CD4-positive, alpha-beta T cell treated with Interleukin-21 for 1 hour (primary cell): ENCODE measurements around the gene VAT1L.

Experiments used
- DNase-seq: peaks from one replicate; pipeline ENCODE4 v3.0.0-alpha.2; 2020

VAT1L gene

DNA sequence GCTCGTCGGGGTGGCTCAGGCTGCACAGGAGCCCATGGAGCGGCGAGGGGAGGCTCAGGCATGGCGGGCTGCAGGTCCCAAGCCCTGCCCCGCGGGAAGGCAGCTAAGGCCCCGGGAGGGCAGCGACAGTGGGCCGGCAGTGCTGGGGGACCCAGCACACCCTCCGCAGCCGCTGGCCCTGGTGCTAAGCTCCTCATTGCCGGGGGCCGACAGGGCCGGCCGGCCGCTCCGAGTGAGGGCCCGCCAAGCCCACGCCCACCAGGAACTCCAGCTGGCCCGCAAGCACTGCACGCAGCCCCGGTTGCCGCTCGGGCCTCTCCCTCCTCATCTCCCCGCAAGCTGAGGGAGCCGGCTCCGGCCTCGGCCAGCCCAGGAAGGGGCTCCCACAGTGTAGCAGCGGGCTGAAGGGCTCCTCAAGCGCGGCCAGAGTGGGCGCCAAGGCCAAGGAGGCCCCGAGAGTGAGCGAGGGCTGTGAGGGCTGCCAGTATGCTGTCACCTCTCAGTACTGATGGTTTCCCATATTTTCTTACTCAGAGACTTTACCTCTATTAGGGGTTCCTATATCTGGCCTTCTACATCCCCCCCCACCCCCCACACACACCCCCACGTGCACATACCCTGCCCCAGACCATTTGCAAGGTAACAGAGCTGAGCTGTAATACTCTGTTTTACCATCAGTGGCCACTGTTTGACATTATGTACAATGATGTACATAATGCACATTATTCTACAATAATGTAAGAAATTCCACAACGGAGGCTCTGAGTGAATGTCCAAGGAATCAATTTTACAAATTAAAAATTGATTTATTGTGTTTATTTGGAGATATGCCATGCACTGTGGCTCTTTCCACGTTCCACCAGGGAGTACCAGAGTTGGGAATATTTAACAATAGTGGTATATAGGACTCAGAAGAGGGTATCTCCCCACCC lies 3.7 kb upstream of the VAT1L start:
- DNase-seq: no peak

- no peak for DNase-seq
Measured at GRCh38 chr16:77785373-77785764, 3.0 kb upstream of the VAT1L start.

GRCh38 chr16:77786186-77786847 lies 2.0 kb upstream of the VAT1L start:
- DNase-seq: no peak

GRCh38 chr16:77787452-77787851 lies 912 bp upstream of the VAT1L start:
- no peak for DNase-seq

- no peak for DNase-seq
Measured at GRCh38 chr16:77789085-77790008, 983 bp downstream of the VAT1L start.

GRCh38 chr16:77790009-77790372 lies 1.6 kb downstream of the VAT1L start:
- no peak for DNase-seq

DNA sequence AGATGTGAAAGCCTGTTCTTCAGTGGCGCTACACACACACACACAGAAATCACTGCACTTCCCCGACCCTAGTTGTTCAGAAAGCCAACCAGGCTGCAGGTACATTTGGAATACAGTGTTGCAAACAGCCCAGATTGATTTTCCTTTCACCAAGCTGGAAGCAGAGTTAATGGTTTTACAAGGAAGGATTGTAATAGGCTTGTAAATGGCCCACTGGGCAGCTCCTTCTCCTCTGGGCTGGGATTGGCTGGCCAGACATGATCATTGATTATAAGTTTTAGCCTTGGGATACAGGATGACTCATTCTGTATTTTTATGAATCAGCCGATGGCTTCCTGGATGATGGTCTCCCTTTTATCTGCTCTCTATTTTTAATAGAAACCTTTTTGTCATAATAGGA lies 2.5 kb downstream of the VAT1L start:
- no peak for DNase-seq

DNA sequence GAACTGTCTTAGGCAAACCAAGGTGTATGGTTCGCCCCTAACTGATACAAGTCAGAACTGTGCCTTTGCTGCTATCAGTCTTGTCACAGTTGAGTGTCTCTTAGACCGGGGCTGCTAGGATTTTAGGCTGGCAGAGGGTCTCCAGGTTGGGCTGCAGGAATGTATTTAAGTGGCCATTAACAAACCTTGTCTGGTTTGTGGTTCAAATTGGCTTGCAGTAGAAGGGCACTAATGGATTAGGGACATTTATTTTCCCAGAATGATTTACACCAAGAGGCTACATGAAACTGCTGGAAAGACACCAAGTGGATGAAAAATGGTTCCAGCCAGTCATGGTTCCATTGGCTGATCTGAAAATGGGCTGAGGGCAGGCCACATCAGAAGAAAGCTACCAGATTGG lies 5.1 kb downstream of the VAT1L start:
- no peak for DNase-seq

- no peak for DNase-seq
Measured at GRCh38 chr16:77794586-77794985, 6.2 kb downstream of the VAT1L start.

DNA sequence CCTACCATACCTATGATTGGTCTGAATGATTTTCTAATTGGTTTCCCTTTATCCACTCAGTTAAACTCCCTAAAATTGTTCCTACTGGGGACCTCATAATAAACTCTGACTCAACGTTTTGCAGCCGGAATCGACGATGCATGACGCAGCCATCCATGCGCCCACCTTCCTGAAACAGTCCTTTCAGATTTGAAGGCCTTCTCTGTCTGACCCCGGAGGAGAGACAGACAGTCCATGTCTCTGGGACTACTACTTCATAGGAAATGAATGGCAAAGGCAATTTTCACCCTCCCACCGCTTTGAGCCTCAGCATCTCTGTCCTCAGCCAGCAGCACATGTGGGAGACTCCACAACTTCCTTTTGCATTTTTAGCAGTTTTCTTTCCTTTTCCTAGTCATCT lies 13.5 kb downstream of the VAT1L start:
- no peak for DNase-seq

DNA sequence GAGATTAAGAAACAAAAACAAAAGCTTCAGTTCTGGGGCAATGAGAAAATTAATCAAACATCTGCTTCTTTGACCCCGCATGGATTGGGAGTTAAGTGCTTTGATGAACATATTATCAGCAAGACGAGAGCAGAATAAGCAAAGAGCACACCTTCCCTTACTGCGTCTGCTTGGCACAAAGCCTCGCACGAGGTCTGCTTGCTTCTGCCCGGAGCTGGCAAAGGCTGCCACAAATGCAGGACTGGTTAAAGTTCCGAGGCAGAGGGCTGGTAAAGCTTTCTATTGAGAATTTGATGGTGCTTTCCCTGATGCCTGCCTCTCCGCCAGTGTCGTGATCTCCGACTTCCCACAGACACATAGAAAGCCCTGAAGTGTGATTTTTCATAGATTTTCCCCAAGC lies 17.0 kb downstream of the VAT1L start:
- DNase-seq: no peak

DNA sequence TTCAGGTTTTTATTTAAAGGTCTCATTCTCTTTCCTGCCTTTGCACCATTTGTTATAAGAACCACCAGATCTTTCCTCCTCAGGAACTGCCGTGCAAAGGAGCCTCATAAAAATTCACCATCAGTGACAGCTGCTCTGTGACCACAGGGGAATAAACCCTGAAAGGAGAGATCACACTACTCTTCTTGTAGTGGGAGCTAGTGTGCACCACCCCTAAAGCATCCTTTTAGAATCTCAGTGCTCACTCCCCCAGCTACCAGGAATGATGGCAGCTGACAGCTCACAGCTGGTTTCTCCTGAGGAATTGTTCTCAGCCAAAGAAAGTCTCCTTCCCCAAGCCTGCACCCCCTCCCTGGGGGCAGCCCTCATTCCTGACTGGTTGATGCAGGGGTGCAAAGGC lies 18.7 kb downstream of the VAT1L start:
- DNase-seq: no peak

DNA sequence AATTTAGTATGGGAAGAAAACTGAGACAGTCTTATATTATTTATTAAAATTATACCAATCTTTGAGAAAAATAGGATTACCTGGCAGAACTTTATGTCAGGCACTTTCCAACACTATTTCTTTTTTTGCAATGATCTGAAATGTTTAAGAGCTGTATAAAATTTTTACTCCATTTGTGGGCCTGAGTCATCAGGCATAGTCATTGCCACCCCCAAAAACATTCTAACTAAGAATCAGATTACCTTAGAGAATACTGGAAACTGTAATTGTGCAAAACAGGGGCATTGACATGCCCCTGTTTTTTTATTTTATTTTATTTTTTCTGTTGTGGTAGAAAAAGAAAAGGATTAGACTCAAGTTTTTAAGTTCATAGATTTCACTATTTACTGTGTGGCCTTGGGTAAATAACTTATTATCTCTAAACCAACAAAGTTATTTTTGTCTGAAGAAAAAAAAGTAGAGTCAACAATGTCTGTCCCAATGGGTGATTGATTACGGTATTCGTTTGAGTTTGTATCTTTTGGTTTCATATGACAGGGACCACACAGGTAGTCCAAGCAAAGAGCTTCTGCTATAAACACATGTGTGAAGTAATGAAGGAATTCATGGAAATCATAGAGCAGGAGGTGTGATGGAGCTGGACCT lies 24.6 kb downstream of the VAT1L start:
- DNase-seq: no peak

DNA sequence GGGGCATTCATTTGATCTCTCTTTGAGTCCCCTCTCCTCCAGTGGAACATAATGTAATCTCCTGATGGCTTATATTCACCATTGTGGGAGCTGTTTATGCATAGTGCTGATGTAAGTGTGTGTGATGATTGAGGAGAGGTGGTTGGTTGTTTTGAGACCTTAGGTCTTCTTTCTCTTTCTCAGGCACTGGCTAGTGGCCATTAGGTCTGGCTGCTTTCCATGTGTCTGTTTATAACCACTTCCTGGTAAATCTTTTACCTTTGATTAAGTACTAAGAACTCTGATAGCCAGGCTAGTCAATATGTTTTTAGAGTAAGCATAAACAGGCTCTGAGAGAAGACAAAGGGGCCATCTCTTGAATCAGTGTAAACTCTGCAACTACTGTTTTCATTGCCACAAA lies 27.9 kb downstream of the VAT1L start:
- DNase-seq: no peak

DNA sequence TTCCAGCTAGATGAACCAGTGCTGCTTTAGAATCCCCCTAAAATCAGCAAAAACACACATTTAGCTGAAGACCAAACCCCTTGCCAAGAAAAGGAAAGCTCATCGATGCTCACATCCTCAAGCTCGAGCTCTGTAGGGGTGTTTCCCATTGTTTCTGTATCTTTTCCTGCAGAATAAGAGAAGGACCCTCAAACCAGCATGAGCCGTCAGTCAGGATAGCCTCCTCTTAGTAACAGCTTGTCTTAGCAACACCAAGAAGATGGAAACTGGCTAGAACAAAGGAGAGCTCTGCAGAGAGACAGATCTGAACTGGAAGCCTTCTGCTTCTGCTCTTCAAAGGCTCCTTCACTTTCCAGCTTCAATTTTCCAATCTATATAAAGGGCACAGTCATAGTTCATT lies 32.0 kb downstream of the VAT1L start:
- no peak for DNase-seq

GRCh38 chr16:77822661-77823060 lies 34.3 kb downstream of the VAT1L start:
- DNase-seq: no peak

- DNase-seq: no peak
Measured at GRCh38 chr16:77823067-77823466, 34.7 kb downstream of the VAT1L start.

GRCh38 chr16:77825196-77825595 lies 36.8 kb downstream of the VAT1L start:
- DNase-seq: no peak

DNA sequence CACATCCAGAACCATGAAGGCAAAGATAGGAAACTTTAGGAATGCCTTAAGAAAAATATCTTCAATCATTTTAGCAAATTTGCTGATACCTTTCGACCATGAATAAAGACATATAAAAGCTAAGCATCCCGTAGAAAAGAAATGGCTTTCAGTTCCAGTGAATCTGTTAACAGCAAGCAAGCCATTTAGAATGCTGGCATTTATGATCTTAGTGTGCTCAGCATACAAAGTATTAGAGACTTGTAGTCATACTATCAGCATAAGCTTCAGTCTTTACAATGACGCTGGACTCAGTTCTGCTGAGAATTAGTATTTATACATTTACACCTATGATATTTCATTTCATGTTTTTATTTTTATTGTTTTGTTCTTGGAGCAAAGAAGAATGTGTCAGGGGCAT lies 38.7 kb downstream of the VAT1L start:
- no peak for DNase-seq

DNA sequence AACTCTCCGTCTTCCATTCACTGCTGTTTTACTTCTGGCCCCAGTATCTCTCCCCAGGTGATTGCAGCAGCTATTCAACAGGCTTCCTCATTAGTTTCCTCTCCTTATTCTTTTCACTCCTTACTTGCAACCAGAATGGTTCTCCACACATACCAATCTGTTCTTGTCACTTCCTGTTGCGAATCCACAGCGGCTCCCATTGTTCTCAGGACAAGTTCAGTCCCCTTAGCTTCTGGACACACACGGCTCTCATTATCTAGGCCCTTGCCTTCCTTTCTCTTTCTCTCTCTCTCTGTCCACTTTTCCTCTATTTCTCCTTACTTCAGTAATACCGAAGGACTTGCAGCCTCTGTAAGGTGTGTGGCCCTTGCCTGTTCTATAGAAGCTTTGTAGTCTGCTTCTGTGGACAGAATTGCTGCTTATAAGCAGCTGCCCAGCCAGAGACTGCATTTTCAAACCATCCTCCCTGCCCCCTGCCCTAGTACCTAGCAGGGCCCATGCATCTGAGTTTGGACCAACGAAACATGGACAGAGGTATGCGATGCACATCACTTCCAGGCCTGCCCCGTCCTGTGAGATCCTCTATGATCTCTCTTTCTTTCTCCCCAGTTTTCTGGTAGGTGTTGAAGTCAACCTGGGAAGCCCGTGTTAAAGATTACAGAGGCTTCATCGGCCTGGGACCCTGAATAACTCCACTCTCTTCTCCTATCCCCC lies 45.7 kb downstream of the VAT1L start:
- DNase-seq: no peak

GRCh38 chr16:77834635-77835540 lies 46.5 kb downstream of the VAT1L start:
- no peak for DNase-seq
